ENCODE data around the gene MISP. TPM values are rescaled to one million over a fixed set of nuclear protein-coding genes. Genes with fewer than 3 reads are reported as not detected.

MISP gene
- total and polyA plus RNA-seq, 2 of the 8 experiments (the other 6 are each of a cell fraction or from before 2014, with no cell fraction given): 0.43 to 0.45 TPM

GRCh38 chr19:789701-790060, 38.8 kb downstream of the MISP start:
- H3K23ac ChIP-seq (ENCODE audit: insufficient read length): no peak overlapping the region
- H4K20me1 ChIP-seq (replicated peaks in 1 of 2; ENCODE audit: control insufficient read depth in 1 of 2, insufficient read depth in 2 of 2, low read length in 2 of 2): no peaks in the 10 kb centered on the region
- no peak overlapping the region for H2AFZ ChIP-seq (ENCODE audit: low read length)
- peak overlapping the region; percentile 97 for H2BK120ac ChIP-seq (replicated peaks; ENCODE audit: low read depth, low read length)
- H3K18ac ChIP-seq (ENCODE audit: extremely low read depth, low read length): no peak overlapping the region; the same call in 1 of the 2 replicates
- H3K79me1 ChIP-seq (ENCODE audit: low read depth, low read length): no peaks in the 10 kb centered on the region; the same call in 1 of the 2 replicates
- no peak overlapping the region for H2AK5ac ChIP-seq (ENCODE audit: low read depth, low read length)
- H2BK15ac ChIP-seq (ENCODE audit: low read length): no peak overlapping the region
- H4K8ac ChIP-seq (ENCODE audit: extremely low read depth, insufficient read depth, low read length): peak overlapping the region; percentile 89
- peak overlapping the region; percentile 67; the same call in 1 of the 2 replicates for H2BK20ac ChIP-seq (ENCODE audit: low read length)
- peak overlapping the region; percentile 75 for H3K4ac ChIP-seq (replicated peaks; ENCODE audit: insufficient read length, low read depth, low read length)
- H3K4me3 ChIP-seq (ENCODE audit: extremely low read depth in 1 of 4, insufficient read depth in 2 of 4, low read depth in 3 of 4, low read length in 4 of 4): no peak overlapping the region
- 85% methylated on average over 9 of the region's 9 CpGs; no CpG with 5 or more reads in 1 of the 2 experiments for WGBS, 2 experiments (ENCODE audit: extremely low coverage in 1 of 2, insufficient coverage in 1 of 2, insufficient read length in 1 of 2, insufficient replicate concordance in 2 of 2, low coverage in 1 of 2, low lambda C conversion rate in 2 of 2, missing lambda C conversion rate in 1 of 2)
- no peaks in the 10 kb centered on the region for H3K36me3 ChIP-seq (ENCODE audit: control insufficient read depth in 2 of 4, insufficient read depth in 4 of 4, low read length in 3 of 4)
- H3K14ac ChIP-seq (ENCODE audit: insufficient read length): no peak overlapping the region
- peak overlapping the region; percentile 23 to 56; a peak in 3 of 4 replicates for H3K4me2 ChIP-seq (ENCODE audit: insufficient read depth in 1 of 2, low read depth in 2 of 2, low read length in 2 of 2)
- peak overlapping the region; percentile 60 for H4K91ac ChIP-seq (replicated peaks; ENCODE audit: insufficient read length, low read length)
- peak overlapping the region; percentile 97; the same call in 1 of the 2 replicates for H2BK12ac ChIP-seq (ENCODE audit: low read depth, low read length)
- no peaks in the 10 kb centered on the region for H3K23me2 ChIP-seq (ENCODE audit: low read depth, low read length)
- ChIA-PET POLR2A (ENCODE audit: partially characterized antibody) (interaction anchor here (0.7 to 5.8 kb wide), 11 partner anchors 9 to 195 kb away, joined by 3 to 85 read pairs (median 4); partner anchors contain the start of genes PTBP1 and WDR18), CTCF (ENCODE audit: partially characterized antibody) (interaction anchor here (0.7 to 5.2 kb wide), 5 partner anchors 9 to 48 kb away, joined by 3 to 23 read pairs (median 4); no protein-coding TSS in a partner anchor)
- no peaks in the 10 kb centered on the region for H3K27me3 ChIP-seq (replicated peaks in 1 of 4; ENCODE audit: control insufficient read depth in 3 of 4, extremely low read depth in 1 of 4, insufficient read depth in 3 of 4, low read length in 3 of 4)
- no peak overlapping the region for H3K9ac ChIP-seq (replicated peaks in 1 of 4; ENCODE audit: extremely low read depth in 1 of 4, low read depth in 3 of 4, low read length in 3 of 4)
- DNase-seq (ENCODE audit: low read depth in 1 of 2, low spot score in 2 of 2) (no peak), FAIRE-seq (no peak)
- 0 out of 2 replicates have a peak, but pooled peaks have one; percentile 20 for TF ChIP-seq CEBPB (IDR thresholded peaks at IDR 0.05; ENCODE audit: low read depth, low read length)
- no peak for TF ChIP-seq SP4 (IDR thresholded peaks at IDR 0.05; ENCODE audit: low read length)
- TF ChIP-seq CHD2 (IDR thresholded peaks at IDR 0.05; ENCODE audit: low read length): no peak
- TF ChIP-seq MAFK (IDR thresholded peaks at IDR 0.05; ENCODE audit: low read depth, low read length): peak; percentile 27; the same call in 1 of the 2 replicates
- TF ChIP-seq NANOG (IDR thresholded peaks at IDR 0.05; ENCODE audit: insufficient read depth, low read depth, low read length, poor library complexity, severe bottlenecking): no peak
- peak; percentile 53; the same call in 1 of the 2 replicates for TF ChIP-seq BACH1 (IDR thresholded peaks at IDR 0.05; ENCODE audit: low read length)
- TF ChIP-seq TAF1 (IDR thresholded peaks at IDR 0.05; ENCODE audit: low read depth, low read length): no peak
- no peak for TF ChIP-seq PHF8 (conservative IDR thresholded peaks at IDR 0.05; ENCODE audit: low read depth, low read length)
- no peak for TF ChIP-seq RNF2 (IDR thresholded peaks at IDR 0.05; ENCODE audit: borderline replicate concordance, low read depth, low read length, missing control alignments, poor library complexity, severe bottlenecking)
- TF ChIP-seq CREB1 (IDR thresholded peaks at IDR 0.05): no peak
- no peak overlapping the region for H3K56ac ChIP-seq (replicated peaks; ENCODE audit: insufficient read length, low read depth, low read length)
- H2BK5ac ChIP-seq (ENCODE audit: low read depth, low read length): peak overlapping the region; percentile 84
- H4K5ac ChIP-seq (ENCODE audit: insufficient read length, low read depth, low read length): peak overlapping the region; percentile 39
- H3K79me2 ChIP-seq (ENCODE audit: control insufficient read depth in 1 of 2, insufficient read depth in 2 of 2, low read length in 2 of 2): peaks cover 0 to 1% of the 10 kb centered on the region in 2 experiments; a peak in 1 of 4 replicates
- H3K4me1 ChIP-seq (replicated peaks in 1 of 4; ENCODE audit: control insufficient read depth in 3 of 4, insufficient read depth in 4 of 4, low read length in 3 of 4): peaks cover 0 to 36% (median 15%) of the 10 kb centered on the region in 4 experiments; a peak in 6 of 7 replicates
- H3K27ac ChIP-seq (ENCODE audit: low read depth, low read length): peak overlapping the region; percentile 42; the same call in 1 of the 2 replicates
- H3K9me3 ChIP-seq (ENCODE audit: insufficient read depth in 2 of 2, low read depth in 1 of 2, low read length in 1 of 2): no peaks in the 10 kb centered on the region
